Endothelial cell of umbilical vein (primary cell): Measurements from ENCODE around the gene FUT7. TPM values are rescaled to one million over a fixed set of nuclear protein-coding genes. Genes with fewer than 3 reads are reported as not detected.

ENCODE experiments used
- BruUV-seq: library from RNA; stranded (reverse); fragments of 400-500 nt; replicated peaks from 2 replicates; lab custom pipeline; 2021; lab: Mats Ljungman, UMichigan
- CTCF ChIA-PET: fragments of 300-600, 350-600 bp; sonication (Branson Sonifier 250); formaldehyde crosslinking; loops from one replicate; lab custom pipeline; 2021; ENCODE audit warnings: antibody characterized with exemption, inconsistent platforms; lab: Charles Lee
- POLR2A ChIA-PET: fragments of 300-600, 350-600 bp; sonication (Branson Sonifier 250); formaldehyde crosslinking; loops from one replicate; lab custom pipeline; 2021; ENCODE audit warnings: antibody characterized with exemption, inconsistent platforms; lab: Charles Lee
- DNase-seq: peaks from one replicate; pipeline ENCODE4 v3.0.0-alpha.2; 2011; ENCODE audit warnings: low read depth, low spot score
- FAIRE-seq: peaks from 2 replicates; lab custom pipeline; 2011; peaks lifted over from hg19 to GRCh38; lab: Jason Lieb, UNC
- H2AFZ ChIP-seq: 2 replicates; pipeline ENCODE4 v1.6.0; 2012; ENCODE audit warnings: low read depth, low read length, control low read depth, inconsistent platforms
- H3K27ac ChIP-seq: 2 replicates; pipeline ENCODE4 v1.5.1; 2011; ENCODE audit warnings: low read depth, mild to moderate bottlenecking, control low read depth, low read length, moderate library complexity; ENCODE audit not compliant: insufficient read depth
- H3K27me3 ChIP-seq, 2 experiments: 2 replicates each; pipeline versions ENCODE4 v1.6.0 to v1.6.1; 2011; ENCODE audit warnings: low read length in 2 of 2, mixed read lengths in 1 of 2; ENCODE audit not compliant: control insufficient read depth in 2 of 2, insufficient read depth in 2 of 2
- H3K36me3 ChIP-seq, 2 experiments: 2 replicates in 1 of 2; 3 replicates in 1 of 2; pipeline ENCODE4 v1.5.1; 2011; ENCODE audit warnings: low read length in 2 of 2, mild to moderate bottlenecking in 1 of 2, moderate library complexity in 1 of 2; ENCODE audit not compliant: control insufficient read depth in 2 of 2, insufficient read depth in 2 of 2; ENCODE audit errors: extremely low read depth in 1 of 2
- H3K4me1 ChIP-seq: 3 replicates; pipeline ENCODE4 v1.5.1; 2011; ENCODE audit warnings: mild to moderate bottlenecking, low read length; ENCODE audit not compliant: control insufficient read depth, insufficient read depth; ENCODE audit errors: extremely low read depth
- H3K4me2 ChIP-seq: 2 replicates; pipeline ENCODE4 v1.6.1; 2011; ENCODE audit warnings: low read length, control low read depth, mixed read lengths; ENCODE audit not compliant: insufficient read depth
- H3K4me3 ChIP-seq, 3 experiments: fragments of 200-600 bp in 1 of 3; sonication (generic), shearing (Covaris generic) in 1 of 3; replicated peaks in 1 of 3; 2 replicates each; pipeline ENCODE4 v1.5.1; 2011 to 2016; ENCODE audit warnings: control low read depth in 3 of 3, low read length in 3 of 3, mild to moderate bottlenecking in 2 of 3, inconsistent platforms in 1 of 3, low read depth in 1 of 3, moderate library complexity in 1 of 3; ENCODE audit not compliant: insufficient read depth in 1 of 3
- H3K79me2 ChIP-seq: 2 replicates; pipeline ENCODE4 v1.6.0; 2012; ENCODE audit warnings: low read length, inconsistent platforms; ENCODE audit not compliant: control insufficient read depth, insufficient read depth
- H3K9ac ChIP-seq: replicated peaks from 2 replicates; pipeline ENCODE3; 2011; ENCODE audit warnings: low read length, control low read depth; ENCODE audit not compliant: insufficient read depth; ENCODE audit errors: extremely low read depth
- H3K9me1 ChIP-seq: replicated peaks from 3 replicates; pipeline ENCODE4 v1.6.0; 2011; ENCODE audit warnings: mild to moderate bottlenecking, low read length; ENCODE audit not compliant: control insufficient read depth, insufficient read depth; ENCODE audit errors: extremely low read depth
- H3K9me3 ChIP-seq: replicated peaks from 2 replicates; pipeline ENCODE4 v1.5.1; 2012; ENCODE audit warnings: low read length, inconsistent platforms; ENCODE audit not compliant: control insufficient read depth, insufficient read depth
- H4K20me1 ChIP-seq: replicated peaks from 2 replicates; pipeline ENCODE3; 2011; ENCODE audit warnings: mild to moderate bottlenecking, low read length; ENCODE audit not compliant: control insufficient read depth, insufficient read depth; ENCODE audit errors: extremely low read depth
- CTCF ChIP-seq, 2 donors: IDR thresholded peaks; 1 replicate in 1 of 2; 2 replicates in 1 of 2; pipeline ENCODE4 v1.5.1; 2011; ENCODE audit warnings: low read length in 2 of 2, mild to moderate bottlenecking in 2 of 2, moderate library complexity in 2 of 2, control low read depth in 1 of 2, inconsistent platforms in 1 of 2, low read depth in 1 of 2; ENCODE audit not compliant: insufficient read depth in 1 of 2; ENCODE audit errors: extremely low read depth in 1 of 2
- FOS ChIP-seq: IDR thresholded peaks from 2 replicates; pipeline ENCODE4 v1.6.1; 2011; ENCODE audit warnings: mild to moderate bottlenecking, low read length, moderate library complexity, borderline replicate concordance; ENCODE audit not compliant: insufficient read depth
- GATA2 ChIP-seq: IDR thresholded peaks from 2 replicates; pipeline ENCODE4 v1.7.0; 2011; ENCODE audit warnings: low read depth, mild to moderate bottlenecking, moderate library complexity, mixed read lengths, low read length; ENCODE audit not compliant: insufficient read length, insufficient read depth
- JUN ChIP-seq: IDR thresholded peaks from 2 replicates; pipeline ENCODE4 v1.6.1; 2011; ENCODE audit warnings: borderline replicate concordance, low read depth; ENCODE audit not compliant: insufficient read length, insufficient read depth
- MAX ChIP-seq: IDR thresholded peaks from 2 replicates; pipeline ENCODE4 v1.6.1; 2011; ENCODE audit not compliant: insufficient read depth, insufficient read length
- MYC ChIP-seq: IDR thresholded peaks from one replicate; pipeline ENCODE4 v1.6.1; 2011; ENCODE audit warnings: mild to moderate bottlenecking, low read depth, low read length
- POLR2A ChIP-seq: IDR thresholded peaks from 2 replicates; pipeline ENCODE4 v1.6.1; 2012; ENCODE audit warnings: low read depth, mild to moderate bottlenecking, control low read depth, low read length
- POLR2AphosphoS5 ChIP-seq: IDR thresholded peaks from 2 replicates; pipeline ENCODE4 v1.6.1; 2012; ENCODE audit warnings: low read depth, mild to moderate bottlenecking, control low read depth, low read length, moderate library complexity; ENCODE audit not compliant: insufficient read depth
- dilution Hi-C: fragments of 300-500 bp; cut with MboI; formaldehyde crosslinking; loops from one replicate; pipeline ENCODE4 v1.15.0; 2019; ENCODE audit warnings: low sequenced_read_pairs; ENCODE audit not compliant: extremely low pct_ligation_motif_present
- intact Hi-C: fragments of 100-400 bp; cut with micrococcal nuclease; formaldehyde crosslinking; loops from one replicate; pipeline ENCODE4 v1.10.0; 2022
- polyA plus RNA-seq, 4 experiments: library from polyadenylated mRNA; depleted of rRNA in 3 of 4; stranded (reverse) in 3 of 4; unstranded in 1 of 4; fragments of >200 nt; gene quantifications; 2 replicates each; pipeline versions ENCODE4 v1.2.1 to v1.2.3, GENCODE V29; 2011 to 2012; ENCODE audit warnings: missing spikeins in 1 of 4
- total RNA-seq: library from RNA; stranded (reverse); gene quantifications from 2 replicates; pipeline ENCODE4 v1.2.3, GENCODE V29; 2021

FUT7 gene
- total and polyA plus RNA-seq, 2 donors (not counting 3 experiments of a cell fraction or from before 2014, with no cell fraction given): not detected

- dilution Hi-C loops (no loop called here), intact Hi-C loops (no loop called here)
- Histone ChIP-seq H3K9me3 (no peaks in the 10 kb centered on the region), H3K9ac (no peak overlapping the region), H3K36me3 (peaks cover 0 to 32% of the 10 kb centered on the region in 2 experiments), H4K20me1 (no peaks in the 10 kb centered on the region), H3K27me3 (no peaks in the 10 kb centered on the region), H3K27ac (no peak overlapping the region), H3K9me1 (no peaks in the 10 kb centered on the region), H2AFZ (no peak overlapping the region), H3K4me2 (no peak overlapping the region), H3K4me3 (no peak overlapping the region), H3K4me1 (peaks cover 21% of the 10 kb centered on the region), H3K79me2 (peaks cover 6% of the 10 kb centered on the region)
- BruUV-seq: no TSS peak
- TF ChIP-seq POLR2A (no peak), GATA2 (no peak), CTCF (IDR thresholded peaks at IDR 0.05; ENCODE audit: extremely low read depth in 1 of 2, insufficient read depth in 1 of 2, low read depth in 1 of 2, low read length in 2 of 2) (no peak), MYC (no peak), FOS (no peak)
- no peak for FAIRE-seq
- ChIA-PET CTCF (no interaction called here), POLR2A (no interaction called here)
- no peak for DNase-seq
Measured at GRCh38 chr9:137080260-137081122, 48.6 kb upstream of the FUT7 start.

- dilution Hi-C loops (no loop called here), intact Hi-C loops (no loop called here)
- no peak overlapping the region for H3K27ac ChIP-seq
- DNase-seq (no peak), FAIRE-seq (no peak)
- H3K9ac ChIP-seq: no peak overlapping the region
- H3K9me1 ChIP-seq: no peaks in the 10 kb centered on the region
- no peaks in the 10 kb centered on the region for H4K20me1 ChIP-seq
- TF ChIP-seq MAX (no peak), JUN (no peak), POLR2AphosphoS5 (no peak), CTCF (IDR thresholded peaks at IDR 0.05; ENCODE audit: extremely low read depth in 1 of 2, insufficient read depth in 1 of 2, low read depth in 1 of 2, low read length in 2 of 2) (no peak), GATA2 (no peak)
- no TSS peak for BruUV-seq
- peaks cover 16% of the 10 kb centered on the region for H3K4me1 ChIP-seq
- peaks cover 0 to 32% of the 10 kb centered on the region in 2 experiments for H3K36me3 ChIP-seq
- ChIA-PET POLR2A (no interaction called here), CTCF (no interaction called here)
- H3K4me2 ChIP-seq: no peak overlapping the region
- no peak overlapping the region for H3K4me3 ChIP-seq
- no peaks in the 10 kb centered on the region for H3K9me3 ChIP-seq
- peaks cover 6% of the 10 kb centered on the region for H3K79me2 ChIP-seq
- no peaks in the 10 kb centered on the region for H3K27me3 ChIP-seq
- no peak overlapping the region for H2AFZ ChIP-seq
Measured at GRCh38 chr9:137079401-137079787, 47.5 kb upstream of the FUT7 start.
